ENCODE measurements around the gene LHPP.

LHPP gene

DNA sequence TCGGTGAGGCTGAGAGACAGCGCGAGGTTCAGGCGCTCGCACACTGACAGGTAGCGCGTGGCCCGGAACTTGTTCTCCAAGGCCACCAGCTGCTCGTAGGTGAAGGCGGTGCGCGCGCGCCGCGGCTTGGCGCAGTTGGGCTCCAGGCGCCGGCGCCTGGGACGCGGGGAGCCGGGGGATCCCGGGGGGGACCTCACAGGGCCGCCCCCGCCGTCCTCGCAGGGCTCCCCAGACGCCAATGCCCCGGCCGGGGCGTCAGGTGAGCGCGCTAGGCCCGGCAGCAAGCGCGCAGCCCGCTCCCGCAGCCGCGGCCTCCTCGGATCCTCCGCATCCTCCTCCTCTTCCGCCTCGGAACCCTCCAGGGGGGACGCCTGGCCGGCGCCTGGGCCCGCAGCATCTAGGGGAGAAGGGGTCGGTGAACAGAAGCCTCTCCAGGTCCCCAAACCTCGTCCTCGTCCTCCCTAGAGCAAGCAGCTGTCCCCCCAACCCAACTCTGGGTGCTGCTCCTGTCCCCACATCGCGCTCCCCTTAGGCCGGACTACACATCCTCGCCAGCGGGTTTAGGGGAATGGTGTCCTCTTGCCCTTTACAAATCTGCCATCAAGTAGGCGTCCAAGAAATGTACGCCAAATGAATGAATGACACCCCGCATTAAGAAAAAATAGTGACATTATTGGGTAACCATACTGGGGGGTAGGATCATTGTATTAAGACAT is 13.7 kb upstream of the LHPP start:
- DNase-seq (ENCODE audit: low read depth), result no peak

GRCh38 chr10:124448696-124449169 is 12.9 kb upstream of the LHPP start:
- no peak for DNase-seq (ENCODE audit: low read depth)

DNA sequence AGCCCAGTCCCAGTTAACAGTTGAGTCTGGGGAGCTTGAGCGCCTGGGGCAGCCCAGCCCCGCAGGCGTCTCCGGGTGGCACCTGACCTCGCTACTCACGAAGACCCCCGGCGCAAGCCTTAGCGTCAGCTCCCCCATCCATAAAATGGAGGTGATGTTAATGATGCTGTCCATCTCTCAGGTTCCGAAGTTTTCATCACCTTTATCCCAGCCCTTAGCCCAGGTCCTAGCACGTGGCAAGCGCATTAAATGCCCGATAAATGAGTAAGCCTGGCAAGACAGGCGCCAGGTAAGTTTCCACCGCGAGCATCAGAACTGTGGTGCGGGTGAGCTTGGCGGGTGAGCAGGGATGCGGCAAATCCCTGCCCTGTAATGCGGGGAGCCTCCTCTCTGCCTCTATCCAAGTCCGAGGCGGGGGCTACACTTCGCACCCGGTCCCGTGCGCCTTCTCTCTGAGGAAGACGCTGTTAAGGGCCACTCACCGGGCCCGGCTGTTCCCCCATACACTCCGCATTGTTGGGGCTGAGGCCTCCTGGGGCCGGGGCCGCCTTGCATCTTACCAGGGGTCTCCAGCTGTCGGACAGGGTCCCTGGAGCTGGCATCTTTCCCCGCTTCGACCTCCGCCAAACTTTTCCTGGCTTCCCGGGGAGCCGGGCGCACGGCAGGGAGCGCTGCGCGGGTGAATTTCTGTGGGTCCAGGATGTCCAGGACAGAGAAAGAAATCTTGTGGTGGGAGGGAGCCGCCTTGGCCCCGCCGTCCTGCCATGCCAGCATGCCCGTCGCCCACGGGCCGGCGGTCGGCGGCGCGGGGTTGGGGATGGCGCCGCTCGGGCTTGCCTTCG is 12.2 kb upstream of the LHPP start:
- no peak for DNase-seq (ENCODE audit: low read depth)

GRCh38 chr10:124450012-124450782 is 11.4 kb upstream of the LHPP start, which contains the start of gene NKX1-2:
NKX1-2 (minus strand) TSS chr10:124450035; CDS start chr10:124449943, 92 bp downstream.
- no peak for DNase-seq (ENCODE audit: low read depth)

DNA sequence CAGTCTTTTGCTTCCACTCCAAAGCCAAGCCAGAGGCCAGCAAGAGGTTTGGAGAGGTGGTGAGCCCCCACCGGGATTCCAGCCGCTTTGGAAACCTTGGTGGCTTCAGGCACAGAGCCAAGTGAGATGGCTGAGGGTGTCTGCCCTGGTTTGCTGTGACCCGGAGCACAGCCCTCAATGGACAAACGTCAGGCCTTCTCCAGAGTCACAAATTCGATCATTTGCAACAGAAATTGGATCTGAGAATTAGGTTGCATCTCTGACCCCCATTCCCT is 10.9 kb upstream of the LHPP start:
- no peak for DNase-seq (ENCODE audit: low read depth)

GRCh38 chr10:124451276-124451675 is 10.3 kb upstream of the LHPP start:
- DNase-seq (ENCODE audit: low read depth), result no peak

GRCh38 chr10:124453960-124454610 is 7.5 kb upstream of the LHPP start:
- no peak for DNase-seq (ENCODE audit: low read depth)

- no peak for DNase-seq (ENCODE audit: low read depth)
Observed at GRCh38 chr10:124455441-124455840, 6.2 kb upstream of the LHPP start.

DNA sequence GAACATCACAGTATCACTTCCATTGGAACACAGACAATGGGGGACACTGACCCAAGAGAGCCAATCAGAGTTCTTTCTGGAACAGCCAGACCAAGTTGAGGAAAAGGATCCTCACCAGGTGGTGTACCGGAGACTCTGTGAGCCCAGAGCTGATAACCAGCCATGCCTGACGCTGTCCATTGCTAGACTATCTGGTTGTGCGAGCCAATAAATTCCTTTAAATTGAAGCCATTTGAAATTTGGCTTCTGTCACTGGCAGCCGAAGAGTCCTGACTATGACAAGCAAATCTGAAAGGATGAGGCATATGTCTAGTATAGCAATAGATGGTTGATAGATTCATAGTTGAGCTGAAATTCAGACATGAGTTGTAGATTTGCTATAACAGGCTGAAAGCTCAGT is 3.1 kb upstream of the LHPP start:
- DNase-seq (ENCODE audit: low read depth), result no peak

DNA sequence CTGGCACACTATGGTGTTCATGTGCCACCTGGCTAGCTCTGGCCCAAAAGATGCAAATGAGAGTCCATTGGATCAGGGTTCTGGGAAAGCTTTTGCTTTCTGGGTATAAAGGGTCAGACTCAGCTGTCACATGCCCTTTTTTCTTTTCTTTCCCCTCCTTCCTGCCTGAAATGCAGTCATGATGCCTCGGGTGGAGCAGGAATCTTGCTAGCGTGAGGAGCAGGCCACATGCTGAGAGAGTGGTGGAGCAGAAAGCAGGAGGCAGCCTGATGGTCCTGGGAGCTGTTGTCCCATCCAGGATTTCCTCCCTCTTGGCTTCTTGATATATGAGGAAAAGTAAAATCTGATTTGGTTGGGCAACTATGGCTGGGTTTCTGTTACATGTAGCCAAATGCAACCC is 2.7 kb upstream of the LHPP start:
- DNase-seq (ENCODE audit: low read depth), result no peak

- no peak for DNase-seq (ENCODE audit: low read depth)
Observed at GRCh38 chr10:124459395-124459794, 2.2 kb upstream of the LHPP start.

DNA sequence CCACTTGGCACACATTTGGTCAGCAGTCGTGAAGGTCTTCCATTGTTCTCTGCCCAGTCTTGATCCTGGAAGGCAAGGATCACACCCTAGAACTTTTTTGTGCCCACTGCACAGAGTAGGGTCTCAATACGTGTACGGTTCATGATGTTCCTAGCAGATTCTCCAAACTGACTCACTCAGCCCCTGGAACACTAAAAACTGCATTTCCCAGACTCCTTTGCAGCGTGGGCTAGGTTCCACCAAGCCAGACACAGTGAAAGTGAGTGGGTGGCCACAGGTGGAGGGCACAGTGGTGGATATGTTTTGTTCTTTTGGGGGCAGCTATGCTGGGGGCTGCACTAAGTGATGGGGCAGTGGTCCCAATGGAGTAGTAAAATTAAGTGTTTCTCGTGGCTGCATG is 1.5 kb upstream of the LHPP start:
- no peak for DNase-seq (ENCODE audit: low read depth)

DNA sequence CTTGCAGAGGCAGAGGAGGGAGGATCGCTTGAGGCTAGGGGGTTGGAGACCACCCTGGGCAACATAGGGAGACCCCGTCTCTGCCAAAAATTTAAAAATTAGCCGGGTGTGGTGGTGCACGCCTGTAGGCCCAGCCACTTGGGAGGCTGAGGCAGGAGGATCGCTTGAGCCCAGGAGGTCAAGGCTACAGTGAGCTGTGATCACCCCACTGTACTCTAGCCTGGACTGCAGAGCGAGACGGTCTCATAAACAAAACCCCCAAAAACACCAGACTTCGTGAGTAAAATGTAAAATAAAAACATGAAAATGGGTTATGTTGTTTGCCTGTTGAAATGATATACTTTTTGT is 699 bp downstream of the LHPP start:
- DNase-seq (ENCODE audit: low read depth), result no peak

- no peak for DNase-seq (ENCODE audit: low read depth)
Observed at GRCh38 chr10:124464028-124464965, 2.7 kb downstream of the LHPP start.

DNA sequence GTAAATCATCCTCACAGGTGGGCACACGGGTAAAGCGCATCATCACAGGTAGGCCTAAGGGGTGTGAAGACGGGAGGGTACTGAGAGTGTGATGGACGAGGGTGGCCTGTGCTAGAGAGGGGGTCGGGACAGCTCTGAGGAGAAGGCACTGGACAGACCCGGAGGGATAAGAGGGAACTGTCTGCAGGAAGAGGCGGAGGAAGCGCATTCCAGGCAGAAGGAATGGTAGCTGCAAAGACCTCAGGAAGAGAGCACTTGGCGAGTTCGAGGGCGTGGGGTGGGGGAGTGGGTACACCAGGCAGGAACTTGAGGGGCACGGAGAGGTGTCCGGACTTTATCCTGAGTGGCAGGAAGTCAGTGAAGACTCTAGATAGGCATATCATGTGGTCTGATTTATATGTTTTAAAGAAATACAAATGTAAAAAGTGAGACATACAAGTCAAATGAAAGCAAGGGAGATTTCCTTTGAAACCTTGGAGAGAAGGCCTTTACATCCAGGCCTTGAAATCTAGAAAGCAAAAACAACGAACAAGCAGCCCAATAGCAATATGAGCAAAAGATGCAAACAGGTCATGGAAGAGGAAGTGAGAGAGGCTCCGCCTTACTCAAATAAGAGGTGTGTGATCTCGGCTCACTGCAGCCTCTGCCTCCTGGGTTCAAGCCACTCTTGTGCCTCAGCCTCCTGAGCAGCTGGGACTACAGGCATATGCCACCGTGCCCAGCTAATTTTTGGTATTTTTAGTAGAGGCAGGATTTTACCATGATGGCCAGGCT is 3.6 kb downstream of the LHPP start:
- DNase-seq (ENCODE audit: low read depth), result no peak

GRCh38 chr10:124465777-124466488 is 4.3 kb downstream of the LHPP start:
- DNase-seq (ENCODE audit: low read depth), result no peak

- no peak for DNase-seq (ENCODE audit: low read depth)
Observed at GRCh38 chr10:124467165-124467564, 5.5 kb downstream of the LHPP start.

- DNase-seq (ENCODE audit: low read depth), result no peak
Observed at GRCh38 chr10:124468624-124469023, 7.0 kb downstream of the LHPP start.

DNA sequence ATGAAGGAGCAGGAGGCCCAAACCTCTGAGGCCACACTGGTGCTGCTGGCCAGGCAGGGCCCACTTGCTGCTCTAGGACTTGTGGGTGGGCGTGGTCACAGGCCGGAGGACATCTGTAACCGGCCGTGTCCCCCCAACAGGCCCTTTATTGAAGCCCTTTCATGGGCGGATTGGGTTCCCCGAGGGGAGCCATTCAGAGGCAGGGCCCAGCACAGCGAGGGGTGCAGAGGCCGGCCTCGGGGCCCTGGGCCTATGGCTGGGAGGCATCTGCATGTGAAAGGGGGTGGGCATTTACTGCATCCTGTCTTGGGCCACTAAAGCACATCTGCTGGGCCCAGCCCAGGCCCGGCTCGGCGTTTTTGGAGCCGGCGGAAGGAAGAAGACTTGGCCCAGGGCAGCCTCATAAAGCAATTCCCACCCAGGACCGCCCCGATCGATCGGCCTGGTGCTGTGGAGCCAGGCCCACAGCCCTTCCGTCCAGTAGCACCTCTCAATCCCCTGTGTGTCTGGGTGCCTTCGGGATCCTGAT is 8.4 kb downstream of the LHPP start:
- DNase-seq (ENCODE audit: low read depth), result no peak
